Muscle of back (tissue), 11 donors: Measurements from ENCODE around the gene TXLNB. TPM values are rescaled to one million over a fixed set of nuclear protein-coding genes. Genes with fewer than 3 reads are reported as not detected.
"Not testable (repeated sequence)": the region's sequence is repeated elsewhere in the genome, so short reads cannot be mapped to it uniquely, and the experiment has no call there.

ENCODE experiments used
- DNase-seq, 3 donors: peaks; one replicate each; pipeline versions ENCODE4 v3.0.0 to v3.0.0-alpha.2; 2013
- polyA plus RNA-seq, 10 donors: library from polyadenylated mRNA; unstranded; fragments of 120-200 nt; gene quantifications; one replicate each; pipeline ENCODE4 v1.2.1, GENCODE V29; 2013; ENCODE audit not compliant: insufficient read length in 10 of 10

Gene TXLNB
- polyA plus RNA-seq, 10 donors: 51.9 to 150 (median 102) TPM

- peak; percentile 68 to 88 (median 87) for DNase-seq
These were observed 51.4 kb downstream of the TXLNB start for GRCh38 chr6:139240161-139241010.

GRCh38 chr6:139239064-139239463 lies 52.7 kb downstream of the TXLNB start:
- peak in 1 of 3 donors; percentile 75 for DNase-seq

DNA sequence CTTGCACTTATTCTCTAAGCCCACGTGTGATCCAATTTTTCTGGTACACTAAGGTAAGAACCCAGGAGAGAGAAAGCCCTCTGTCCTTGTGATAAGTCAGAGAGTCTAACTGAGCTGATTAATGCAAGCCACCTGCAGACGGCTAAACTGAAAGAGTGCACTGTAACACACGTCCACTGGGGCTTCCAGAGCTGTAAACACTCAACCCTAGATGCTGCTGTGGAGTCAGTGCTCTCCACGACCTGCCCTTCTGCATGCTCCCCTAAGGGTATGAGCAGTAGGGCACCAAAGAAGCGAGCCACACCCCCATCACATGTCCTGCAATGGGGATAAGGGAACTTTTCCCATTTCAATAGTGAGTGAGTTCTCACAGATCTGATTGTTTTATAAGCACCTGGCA lies 55.7 kb downstream of the TXLNB start:
- DNase-seq: no peak

GRCh38 chr6:139235661-139236060 lies 56.1 kb downstream of the TXLNB start:
- no peak for DNase-seq

DNA sequence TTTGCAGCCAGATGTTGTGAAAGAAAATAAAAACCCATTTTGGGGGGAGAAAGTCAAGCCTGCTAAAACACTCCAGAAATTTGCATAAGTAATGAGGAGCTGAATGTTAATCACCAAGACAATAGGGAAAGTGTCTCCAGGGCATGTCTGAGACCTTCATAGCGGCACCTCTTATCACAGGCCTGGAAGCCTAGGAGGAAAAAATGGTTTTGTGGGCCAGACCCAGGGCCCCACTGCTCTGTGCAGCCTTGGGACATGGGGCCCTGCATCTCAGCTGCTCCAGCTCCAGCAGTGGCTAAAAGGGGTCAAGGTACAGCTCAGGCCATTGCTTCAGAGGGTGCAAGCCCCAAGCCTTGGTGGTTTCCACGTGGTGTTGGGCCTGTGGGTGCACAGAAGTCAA lies 57.6 kb downstream of the TXLNB start:
- not testable (repeated sequence) for DNase-seq

GRCh38 chr6:139231206-139231605 lies 60.6 kb downstream of the TXLNB start:
- DNase-seq: no peak

- DNase-seq: no peak
These were observed 61.4 kb downstream of the TXLNB start for GRCh38 chr6:139230391-139230840.

DNA sequence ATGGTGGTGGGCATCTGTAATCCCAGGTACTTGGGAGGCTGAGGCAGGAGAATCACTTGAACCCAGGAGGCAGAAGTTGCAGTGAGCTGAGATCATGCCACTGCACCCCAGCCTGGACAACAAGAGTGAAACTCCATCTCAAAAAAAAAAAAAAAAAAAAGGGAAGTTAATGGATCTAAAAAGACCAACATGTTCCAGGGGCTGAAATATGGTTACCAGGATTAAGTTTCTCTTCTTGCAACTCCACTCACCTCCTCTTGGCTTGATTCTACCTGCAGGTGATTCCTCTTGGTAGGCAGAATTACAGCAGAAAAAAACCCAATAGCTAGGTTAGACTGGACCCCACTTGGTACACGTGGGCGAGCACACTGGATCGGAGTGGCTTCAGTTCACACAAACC lies 63.4 kb downstream of the TXLNB start:
- not testable (repeated sequence) for DNase-seq

GRCh38 chr6:139219746-139220145 lies 72.1 kb downstream of the TXLNB start:
- no peak for DNase-seq

- DNase-seq: peak; percentile 83 to 92 (median 86)
These were observed 72.5 kb downstream of the TXLNB start for GRCh38 chr6:139219271-139219729.

DNA sequence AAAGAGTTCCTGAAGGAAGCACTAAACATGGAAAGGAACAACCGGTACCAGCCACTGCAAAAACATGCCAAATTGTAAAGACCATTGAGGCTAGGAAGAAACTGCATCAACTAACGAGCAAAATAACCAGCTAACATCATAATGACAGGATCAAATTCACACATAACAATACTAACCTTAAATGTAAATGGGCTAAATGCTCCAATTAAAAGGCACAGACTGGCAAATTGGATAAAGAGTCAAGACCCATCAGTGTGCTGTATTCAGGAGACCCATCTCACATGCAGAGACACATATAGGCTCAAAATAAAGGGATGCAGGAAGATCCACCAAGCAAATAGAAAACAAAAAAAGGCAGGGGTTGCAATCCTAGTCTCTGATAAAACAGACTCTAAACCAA lies 79.3 kb downstream of the TXLNB start:
- DNase-seq: not testable (repeated sequence)

DNA sequence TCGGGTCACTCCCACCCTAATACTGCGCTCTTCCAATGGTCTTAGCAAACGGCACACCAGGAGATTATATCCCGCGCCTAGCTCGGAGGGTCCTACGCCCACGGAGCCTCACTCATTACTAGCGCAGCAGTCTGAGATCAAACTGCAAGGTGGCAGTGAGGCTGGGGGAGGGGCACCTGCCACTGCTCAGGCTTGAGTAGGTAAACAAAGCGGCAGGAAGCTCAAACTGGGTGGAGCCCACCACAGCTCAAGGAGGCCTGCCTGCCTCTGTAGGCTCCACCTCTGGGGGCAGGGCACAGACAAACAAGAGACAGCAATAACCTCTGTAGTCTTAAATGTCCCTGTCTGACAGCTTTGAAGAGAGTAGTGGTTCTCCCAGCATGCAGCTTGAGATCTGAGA lies 81.0 kb downstream of the TXLNB start:
- DNase-seq: not testable (repeated sequence)

DNA sequence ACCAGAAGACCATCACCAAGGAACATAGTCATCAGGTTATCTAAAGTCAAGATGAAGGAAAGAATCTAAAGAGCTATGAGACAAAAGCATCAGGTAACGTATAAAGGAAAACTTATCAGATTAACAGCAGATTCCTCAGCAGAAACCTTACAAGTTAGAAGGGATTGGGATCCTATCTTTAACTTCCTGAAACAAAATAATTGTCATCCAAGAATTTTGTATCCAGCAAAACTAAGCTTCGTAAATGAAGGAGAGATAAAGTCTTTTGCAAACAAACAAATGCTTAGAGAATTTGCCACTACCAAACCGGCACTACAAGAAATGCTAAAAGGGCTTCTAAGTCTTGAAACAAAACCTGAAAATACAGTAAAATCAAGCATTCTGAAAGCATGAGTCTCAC lies 86.0 kb downstream of the TXLNB start:
- no peak for DNase-seq

GRCh38 chr6:139204978-139205377 lies 86.8 kb downstream of the TXLNB start:
- DNase-seq: no peak

- no peak for DNase-seq
These were observed 90.4 kb downstream of the TXLNB start for GRCh38 chr6:139201378-139201777.

DNA sequence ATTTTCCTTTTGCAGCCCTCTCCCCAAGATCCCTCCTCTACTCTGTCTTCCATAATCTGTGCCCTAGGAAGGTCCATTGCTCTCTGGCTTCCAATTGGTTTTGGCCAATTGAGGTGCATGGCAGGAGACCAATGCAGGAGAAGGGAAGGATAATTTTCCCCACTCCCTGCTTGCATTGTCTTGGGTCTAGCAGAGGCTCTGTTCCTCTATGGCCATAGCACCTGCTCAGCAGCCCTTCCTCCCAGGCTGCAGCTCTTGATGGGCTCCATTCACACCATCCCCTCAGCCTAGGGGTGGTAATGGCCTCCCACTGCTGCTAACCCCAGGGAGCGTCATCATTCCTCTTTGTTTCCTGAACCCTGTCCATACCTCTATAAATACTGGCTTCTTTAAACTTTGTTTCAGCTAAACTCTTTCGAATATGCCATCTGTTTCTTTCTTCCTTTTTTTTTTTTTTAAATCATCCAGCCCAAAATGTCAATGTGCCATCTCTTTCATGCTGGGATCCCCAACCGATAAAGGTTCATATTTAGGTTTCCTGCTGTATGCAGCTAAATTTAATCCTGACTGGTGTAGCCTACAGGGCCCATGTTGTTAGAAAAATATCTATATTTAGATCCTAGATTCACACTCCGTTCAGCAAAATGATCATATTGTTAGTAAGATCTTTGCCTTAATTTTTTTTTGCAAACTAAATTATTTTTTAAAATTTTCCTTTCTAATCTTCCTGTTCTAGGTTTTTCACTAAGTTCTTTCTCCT lies 93.1 kb downstream of the TXLNB start:
- no peak for DNase-seq

GRCh38 chr6:139194740-139195139 lies 97.1 kb downstream of the TXLNB start:
- no peak for DNase-seq

Other genes with a start within 250 kb of the TXLNB start
- 10 to 100 TPM; 16.8 to 26.9 (median 20.5) TPM for gene HECA, start 156.9 kb downstream of the TXLNB start, polyA plus RNA-seq
- gene CITED2, start 82.7 kb upstream of the TXLNB start, polyA plus RNA-seq: 100 to 1,000 TPM in 4 of 10 donors, 10 to 100 TPM in 6; 61.2 to 117 (median 96.5) TPM